ENCODE results near the gene DNAAF5.

GRCh38 chr7:780081-780480, 53.6 kb downstream of the DNAAF5 start:
- TF ChIP-seq CTCF (IDR thresholded peaks at IDR 0.05; ENCODE audit: poor library complexity) (no peak), EZH2phosphoT487 (IDR thresholded peaks at IDR 0.05; ENCODE audit: low read depth, severe bottlenecking, unreplicated experiment) (no peak), EZH2 (IDR thresholded peaks at IDR 0.05; ENCODE audit: borderline replicate concordance) (no peak)
